GM19467 (cell line): ENCODE measurements around the gene FA2H.
"Not testable (repeated sequence)": the region's sequence is repeated elsewhere in the genome, so short reads cannot be mapped to it uniquely, and the experiment has no call there.

Experiments used
- ATAC-seq: cut with Tn5 transposase; IDR thresholded peaks from one replicate; pipeline ENCODE4 v1.9.1; 2021; ENCODE audit warnings: mild to moderate bottlenecking, moderate library complexity; ENCODE audit not compliant: unreplicated experiment

Gene FA2H

GRCh38 chr16:74695450-74696422, 78.9 kb downstream of the FA2H start:
- peak; percentile 77 for ATAC-seq

GRCh38 chr16:74691093-74691855, 83.3 kb downstream of the FA2H start:
- no peak for ATAC-seq

- no peak for ATAC-seq
These were observed 92.1 kb downstream of the FA2H start for GRCh38 chr16:74682556-74682955.

GRCh38 chr16:74680681-74681080, 93.9 kb downstream of the FA2H start:
- no peak for ATAC-seq

GRCh38 chr16:74679983-74680382, 94.6 kb downstream of the FA2H start:
- no peak for ATAC-seq

GRCh38 chr16:74677868-74678267, 96.8 kb downstream of the FA2H start:
- no peak for ATAC-seq

- ATAC-seq: no peak
These were observed 100.7 kb downstream of the FA2H start for GRCh38 chr16:74673876-74674275.

GRCh38 chr16:74668877-74669276, 105.7 kb downstream of the FA2H start:
- ATAC-seq: not testable (repeated sequence)

- no peak for ATAC-seq
These were observed 107.3 kb downstream of the FA2H start for GRCh38 chr16:74667255-74667700.

GRCh38 chr16:74666425-74667254, 108.0 kb downstream of the FA2H start, which contains the start of gene RFWD3:
RFWD3 (minus strand) TSS chr16:74666877; CDS start chr16:74661449, 5,428 bp downstream.
- peak; percentile 99 for ATAC-seq

- no peak for ATAC-seq
These were observed 108.6 kb downstream of the FA2H start for GRCh38 chr16:74666010-74666421.
